PC-3 (cell line): ENCODE measurements around the gene TNIP1.

Experiments
- EZH2phosphoT487 ChIP-seq: fragments of 300-600 bp; sonication (generic); IDR thresholded peaks from 2 replicates; pipeline ENCODE4 v1.6.1; 2018; ENCODE audit warnings: mild to moderate bottlenecking, antibody characterized with exemption, low read length, borderline replicate concordance
- TF ChIP-seq, protein P1 (sequence below): fragments of 300-600 bp; sonication (generic); conservative IDR thresholded peaks from 2 replicates; pipeline ENCODE4 v1.5.1; 2017; ENCODE audit warnings: antibody characterized with exemption, low read depth, mild to moderate bottlenecking, low read length

DNA sequence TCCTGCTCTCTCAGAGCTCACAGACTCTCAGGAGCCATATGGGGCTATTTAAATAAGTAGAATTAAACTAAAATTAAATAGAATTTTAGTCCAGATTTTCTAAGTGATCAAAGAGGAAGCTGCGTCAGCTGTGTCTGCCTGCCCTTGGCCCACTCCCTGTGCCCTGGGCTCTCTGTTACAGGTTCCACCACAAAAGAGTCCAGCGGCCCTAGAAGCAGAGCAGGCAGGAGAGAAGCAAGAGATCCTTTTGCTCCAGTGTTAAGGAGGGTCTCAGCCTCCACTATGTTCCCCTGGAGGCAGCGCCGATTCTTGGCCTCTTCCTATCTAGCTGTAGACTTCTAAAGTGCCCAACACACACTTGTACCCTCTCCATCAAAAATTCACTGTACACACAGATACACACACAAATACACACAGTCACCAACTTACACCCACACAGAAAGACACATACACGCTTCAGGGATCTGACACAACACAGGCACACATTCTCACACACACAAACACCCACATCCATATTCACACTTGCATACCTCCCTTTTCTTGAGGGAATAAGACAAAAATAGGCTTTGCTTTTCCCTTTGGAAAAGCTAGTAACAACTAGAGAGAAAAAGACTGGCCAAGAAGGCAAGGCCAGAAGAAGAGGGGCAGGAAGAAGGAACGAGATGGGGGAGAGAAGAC lies 5.5 kb upstream of the TNIP1 start:
- TF ChIP-seq, protein P1, sequence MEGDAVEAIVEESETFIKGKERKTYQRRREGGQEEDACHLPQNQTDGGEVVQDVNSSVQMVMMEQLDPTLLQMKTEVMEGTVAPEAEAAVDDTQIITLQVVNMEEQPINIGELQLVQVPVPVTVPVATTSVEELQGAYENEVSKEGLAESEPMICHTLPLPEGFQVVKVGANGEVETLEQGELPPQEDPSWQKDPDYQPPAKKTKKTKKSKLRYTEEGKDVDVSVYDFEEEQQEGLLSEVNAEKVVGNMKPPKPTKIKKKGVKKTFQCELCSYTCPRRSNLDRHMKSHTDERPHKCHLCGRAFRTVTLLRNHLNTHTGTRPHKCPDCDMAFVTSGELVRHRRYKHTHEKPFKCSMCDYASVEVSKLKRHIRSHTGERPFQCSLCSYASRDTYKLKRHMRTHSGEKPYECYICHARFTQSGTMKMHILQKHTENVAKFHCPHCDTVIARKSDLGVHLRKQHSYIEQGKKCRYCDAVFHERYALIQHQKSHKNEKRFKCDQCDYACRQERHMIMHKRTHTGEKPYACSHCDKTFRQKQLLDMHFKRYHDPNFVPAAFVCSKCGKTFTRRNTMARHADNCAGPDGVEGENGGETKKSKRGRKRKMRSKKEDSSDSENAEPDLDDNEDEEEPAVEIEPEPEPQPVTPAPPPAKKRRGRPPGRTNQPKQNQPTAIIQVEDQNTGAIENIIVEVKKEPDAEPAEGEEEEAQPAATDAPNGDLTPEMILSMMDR, result no peak
- no peak for TF ChIP-seq EZH2phosphoT487
